HEK293 (cell line): ENCODE data around the gene ITGA4.

Source experiments
- CTCF ChIP-seq: fragments of 450-650 bp; formaldehyde crosslinking; IDR thresholded peaks from 2 replicates; pipeline ENCODE4 v1.5.1; 2016; ENCODE audit warnings: missing biosample characterization, missing genetic modification characterization
- HOXA7 ChIP-seq: sonication (generic); formaldehyde crosslinking; IDR thresholded peaks from 2 replicates; pipeline ENCODE4 v1.8.1; 2022; ENCODE audit warnings: missing genetic modification reagents, borderline replicate concordance
- PATZ1 ChIP-seq: fragments of 450-650 bp; formaldehyde crosslinking; IDR thresholded peaks from 2 replicates; pipeline ENCODE4 v1.5.1; 2016; ENCODE audit warnings: missing biosample characterization, missing genetic modification characterization
- ZNF274 ChIP-seq, 2 experiments: fragments of 200-500 bp in 1 of 2; fragments of 450-650 bp in 1 of 2; sonication (Bioruptor generic) in 1 of 2; formaldehyde crosslinking in 1 of 2; IDR thresholded peaks; 2 replicates each; pipeline versions ENCODE4 v1.5.1 to v1.6.1; 2014 to 2016; ENCODE audit warnings: borderline replicate concordance in 1 of 2, inconsistent platforms in 1 of 2, low read length in 1 of 2, missing biosample characterization in 1 of 2, missing genetic modification characterization in 1 of 2
- ZNF350 ChIP-seq: fragments of 450-650 bp; formaldehyde crosslinking; IDR thresholded peaks from 2 replicates; pipeline ENCODE4 v1.5.0; 2017; ENCODE audit warnings: missing biosample characterization, mild to moderate bottlenecking, missing genetic modification characterization
- ZNF792 ChIP-seq: fragments of 450-650 bp; formaldehyde crosslinking; IDR thresholded peaks from 2 replicates; pipeline ENCODE4 v1.5.1; 2016; ENCODE audit warnings: missing biosample characterization, missing genetic modification characterization

GRCh38 chr2:181499231-181499630 is 42.0 kb downstream of the ITGA4 start:
- no peak for TF ChIP-seq CTCF
- TF ChIP-seq ZNF792, result no peak
- no peak for TF ChIP-seq ZNF274 (IDR thresholded peaks at IDR 0.05; ENCODE audit: low read length)
- no peak for TF ChIP-seq ZNF274 (tag by site-specific recombination; IDR thresholded peaks at IDR 0.05; ENCODE audit: borderline replicate concordance)
- TF ChIP-seq ZNF350 (tag by site-specific recombination), result no peak
- no peak for TF ChIP-seq HOXA7 (CRISPR knock-in tag)
- TF ChIP-seq PATZ1 (tag by site-specific recombination), result no peak
